ENCODE results near the gene HSD17B2.

- no peak for TF ChIP-seq CTCF (IDR thresholded peaks at IDR 0.05 in 4 of 5, conservative IDR thresholded peaks at IDR 0.05 in 1 of 5)
- TF ChIP-seq POLR2A (IDR thresholded peaks at IDR 0.05), result no peak
Measured at GRCh38 chr16:82085011-82085779, 50.1 kb downstream of the HSD17B2 start.

Measured in gastrocnemius medialis (tissue), 4 donors.